HepG2 (cell line): Measurements from ENCODE around the gene SLC22A9. TPM values are rescaled to one million over a fixed set of nuclear protein-coding genes. Genes with fewer than 3 reads are reported as not detected.

ENCODE experiments used
- ATAC-seq: fragments of 200-7000 bp; cut with Tn5 transposase; 3 replicates; pipeline ENCODE4 v1.9.1; 2020; ENCODE audit warnings: mild to moderate bottlenecking, moderate library complexity
- BruUV-seq: library from RNA; stranded (reverse); fragments of 400-500 nt; replicated peaks from 2 replicates; lab custom pipeline; 2021; lab: Mats Ljungman, UMichigan
- CTCF ChIA-PET: fragments of 300-600 bp; formaldehyde crosslinking; extraction: SDS; loops from one replicate; lab custom pipeline; 2021; ENCODE audit warnings: low total read pairs, inconsistent platforms, low intra/inter-chr PET ratio; lab: Yijun Ruan, JAX
- POLR2A ChIA-PET: fragments of 350-600 bp; sonication (Branson Sonifier 250); formaldehyde crosslinking; loops from one replicate; lab custom pipeline; 2020; ENCODE audit warnings: antibody characterized with exemption, inconsistent platforms; lab: Yijun Ruan, JAX
- DNase-seq: peaks from one replicate; pipeline ENCODE4 v3.0.0-alpha.2; 2015; ENCODE audit warnings: low spot score
- FAIRE-seq: peaks from 3 replicates; lab custom pipeline; 2011; peaks lifted over from hg19 to GRCh38; lab: Jason Lieb, UNC
- H2AFZ ChIP-seq: one replicate; pipeline ENCODE4 v1.6.1; 2011; ENCODE audit warnings: low read length, inconsistent platforms
- H3K27ac ChIP-seq: fragments of 300-600 bp; 3 replicates; pipeline ENCODE4 v1.8.0; 2011; ENCODE audit warnings: mixed run types, mild to moderate bottlenecking, mixed read lengths, low read length, inconsistent platforms; ENCODE audit not compliant: insufficient read depth; ENCODE audit errors: extremely low read length
- H3K27me3 ChIP-seq, 2 experiments: fragments of 200-600 bp in 1 of 2; 2 replicates in 1 of 2; 3 replicates in 1 of 2; pipeline versions ENCODE4 v1.6.0 to v1.8.0; 2011; ENCODE audit warnings: low read length in 2 of 2, mild to moderate bottlenecking in 2 of 2, moderate library complexity in 2 of 2, inconsistent platforms in 1 of 2; ENCODE audit not compliant: insufficient read depth in 2 of 2, control insufficient read depth in 1 of 2
- H3K36me3 ChIP-seq, 2 experiments: fragments of 200-600 bp in 1 of 2; replicated peaks in 1 of 2; 2 replicates in 1 of 2; 3 replicates in 1 of 2; pipeline versions ENCODE4 v1.5.1 to v1.8.0; 2011; ENCODE audit warnings: low read length in 2 of 2, inconsistent platforms in 1 of 2; ENCODE audit not compliant: insufficient read depth in 2 of 2, control insufficient read depth in 1 of 2
- H3K4me1 ChIP-seq: 2 replicates; pipeline ENCODE4 v1.5.1; 2012; ENCODE audit warnings: low read length, inconsistent platforms; ENCODE audit not compliant: insufficient read depth
- H3K4me2 ChIP-seq: 2 replicates; pipeline ENCODE4 v1.6.0; 2011; ENCODE audit warnings: low read depth, low read length, inconsistent platforms
- H3K4me3 ChIP-seq, 3 experiments: fragments of 200-600 bp in 1 of 3; sonication (generic), shearing (Covaris generic) in 1 of 3; replicated peaks in 1 of 3; 2 replicates each; pipeline ENCODE4 v1.5.1; 2011 to 2016; ENCODE audit warnings: low read length in 3 of 3, inconsistent platforms in 2 of 3, low read depth in 2 of 3, mild to moderate bottlenecking in 2 of 3, control low read depth in 1 of 3, mixed read lengths in 1 of 3; ENCODE audit not compliant: insufficient read depth in 1 of 3
- H3K79me2 ChIP-seq: one replicate; pipeline ENCODE4 v1.6.1; 2011; ENCODE audit warnings: low read length, inconsistent platforms; ENCODE audit not compliant: insufficient read depth
- H3K9ac ChIP-seq: 2 replicates; pipeline ENCODE4 v1.6.0; 2011; ENCODE audit warnings: mild to moderate bottlenecking, low read depth, low read length, inconsistent platforms; ENCODE audit not compliant: insufficient read depth
- H3K9me3 ChIP-seq: 2 replicates; pipeline ENCODE4 v1.5.1; 2012; ENCODE audit warnings: mild to moderate bottlenecking, low read length
- H4K20me1 ChIP-seq: 2 replicates; pipeline ENCODE4 v1.6.0; 2011; ENCODE audit warnings: inconsistent platforms, mild to moderate bottlenecking, low read length, moderate library complexity; ENCODE audit not compliant: insufficient read depth
- ARHGAP35 ChIP-seq: sonication (generic); formaldehyde crosslinking; IDR thresholded peaks from 2 replicates; pipeline ENCODE4 v1.9.0; 2022; ENCODE audit warnings: mild to moderate bottlenecking, inconsistent platforms, moderate library complexity, missing genetic modification reagents, borderline replicate concordance
- ATM ChIP-seq: fragments of 450-650 bp; IDR thresholded peaks from 2 replicates; pipeline ENCODE4 v1.7.1; 2017; ENCODE audit warnings: mild to moderate bottlenecking, borderline replicate concordance
- EED ChIP-seq: sonication (generic); formaldehyde crosslinking; IDR thresholded peaks from 2 replicates; pipeline ENCODE4 v1.5.0; 2020; ENCODE audit warnings: mild to moderate bottlenecking, missing genetic modification reagents
- HMG20A ChIP-seq: IDR thresholded peaks from 2 replicates; pipeline ENCODE4 v1.6.1; 2016; ENCODE audit warnings: borderline replicate concordance
- HNRNPK ChIP-seq: fragments of 200-400 bp; formaldehyde crosslinking; IDR thresholded peaks from 2 replicates; pipeline ENCODE4 v1.6.1; 2018; ENCODE audit warnings: low read length, low read depth, moderate library complexity, mild to moderate bottlenecking; ENCODE audit not compliant: poor library complexity, severe bottlenecking
- HOXA5 ChIP-seq: sonication (generic); formaldehyde crosslinking; IDR thresholded peaks from 2 replicates; pipeline ENCODE4 v1.4.0; 2020; ENCODE audit warnings: missing genetic modification reagents
- NFRKB ChIP-seq: fragments of 450-650 bp; IDR thresholded peaks from 2 replicates; pipeline ENCODE4 v1.6.1; 2017
- NR2F2 ChIP-seq: IDR thresholded peaks from 2 replicates; pipeline ENCODE4 v1.6.1; 2012; ENCODE audit warnings: low read depth, inconsistent platforms, borderline replicate concordance
- POLR2AphosphoS2 ChIP-seq: IDR thresholded peaks from 2 replicates; pipeline ENCODE4 v1.6.1; 2011; ENCODE audit warnings: low read depth, low read length, improper control_type of control experiment
- ZFP36L1 ChIP-seq: sonication (generic); formaldehyde crosslinking; IDR thresholded peaks from 2 replicates; pipeline ENCODE4 v1.8.0; 2022; ENCODE audit warnings: mild to moderate bottlenecking, missing genetic modification reagents, moderate library complexity
- WGBS: methylation state at CpG from one replicate; pipeline ENCODE4 v1.1.6; 2017; ENCODE audit warnings: low lambda C conversion rate; 5-methylcytosine and 5-hydroxymethylcytosine counted together
- in situ Hi-C: cut with HindIII; loops from 2 replicates; pipeline ENCODE4 v1.10.0; 2017; ENCODE audit warnings: low pct_unique_long_range_greater_than_20kb; ENCODE audit not compliant: extremely low pct_ligation_motif_present
- intact Hi-C: fragments of 100-400 bp; cut with micrococcal nuclease; formaldehyde crosslinking; loops from one replicate; pipeline ENCODE4 v1.10.0; 2022; ENCODE audit not compliant: unreplicated experiment
- polyA plus RNA-seq, 8 experiments: library from polyadenylated mRNA; depleted of rRNA in 3 of 8; stranded (reverse) in 7 of 8; unstranded in 1 of 8; fragments of >200 nt; fragmentation: Illumina TruSeq in 4 of 8; extraction: Trizol in 4 of 8; gene quantifications; 2 replicates each; pipeline versions ENCODE4 v1.2.1 to v1.2.3, GENCODE V29; 2011 to 2016; ENCODE audit warnings: low read depth in 4 of 8, missing spikeins in 1 of 8, mixed read lengths in 1 of 8; ENCODE audit not compliant: insufficient read depth in 1 of 8
- total RNA-seq, 5 experiments: library from RNA; depleted of rRNA; stranded (reverse); fragments of >200 nt; fragmentation: Illumina TruSeq; extraction: Trizol; gene quantifications; 2 replicates each; pipeline ENCODE4 v1.2.3, GENCODE V29; 2016; ENCODE audit warnings: low read depth in 1 of 5
- TF ChIP-seq, protein P1 (sequence below): sonication (generic); formaldehyde crosslinking; IDR thresholded peaks from 2 replicates; pipeline ENCODE4 v1.8.1; 2022; ENCODE audit warnings: mild to moderate bottlenecking, missing genetic modification reagents
- TF ChIP-seq, protein P2 (sequence below): sonication (generic); formaldehyde crosslinking; IDR thresholded peaks from 2 replicates; pipeline ENCODE4 v1.4.0; 2020; ENCODE audit warnings: missing genetic modification reagents, borderline replicate concordance
- TF ChIP-seq, protein P3 (sequence below): sonication (generic); formaldehyde crosslinking; IDR thresholded peaks from 2 replicates; pipeline ENCODE4 v1.4.0; 2020; ENCODE audit warnings: missing genetic modification reagents

Gene SLC22A9
- total and polyA plus RNA-seq, 2 of the 13 experiments (the other 11 are each of a cell fraction or from before 2014, with no cell fraction given): 4.0 to 11.7 TPM

DNA sequence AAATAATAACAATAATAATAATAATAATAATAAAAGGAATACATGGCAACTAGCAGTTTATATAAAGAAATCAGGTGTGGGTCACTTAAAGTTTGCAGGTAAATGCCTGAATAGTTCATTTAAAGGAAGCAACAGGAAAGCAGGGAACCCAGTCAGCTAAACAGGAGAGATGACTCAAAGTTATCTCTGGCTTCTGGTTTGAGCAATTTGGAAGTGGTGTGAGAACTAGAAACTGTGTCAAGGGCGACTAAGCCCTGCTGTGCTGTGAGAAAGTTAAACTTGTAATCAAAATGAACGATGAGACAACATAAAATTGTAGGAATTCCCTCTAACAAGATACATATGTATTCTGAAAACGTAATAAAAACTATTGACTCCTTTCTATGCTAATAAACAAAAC, 35.5 kb downstream of the SLC22A9 start:
- WGBS: 95% methylated on average over 3 of the region's 3 CpGs
- BruUV-seq: no TSS peak
- ChIA-PET CTCF (no interaction called here), POLR2A (no interaction called here)
- no peak for FAIRE-seq
- H3K9ac ChIP-seq: no peak overlapping the region
- no peak for ATAC-seq
- no peaks in the 10 kb centered on the region for H3K79me2 ChIP-seq
- no peak for DNase-seq
- intact Hi-C loops: no loop called here
- peak overlapping the region; percentile 58 for H3K27ac ChIP-seq
- no peaks in the 10 kb centered on the region; a peak in 1 of 5 replicates for H3K36me3 ChIP-seq
- peaks cover 18% of the 10 kb centered on the region for H3K4me1 ChIP-seq
- no peak overlapping the region for H2AFZ ChIP-seq
- H3K9me3 ChIP-seq: no peaks in the 10 kb centered on the region
- no peak overlapping the region for H3K4me2 ChIP-seq
- H4K20me1 ChIP-seq: no peaks in the 10 kb centered on the region
- in situ Hi-C loops: no loop called here
- H3K4me3 ChIP-seq: no peak overlapping the region
- TF ChIP-seq NR2F2 (no peak), HOXA5 (CRISPR knock-in tag) (no peak), EED (CRISPR knock-in tag) (no peak), NFRKB (no peak), ATM (no peak), POLR2AphosphoS2 (no peak), HMG20A (CRISPR knock-in tag) (no peak), ARHGAP35 (CRISPR knock-in tag) (no peak), ZFP36L1 (CRISPR knock-in tag) (no peak), HNRNPK (no peak)
- TF ChIP-seq, protein P1, sequence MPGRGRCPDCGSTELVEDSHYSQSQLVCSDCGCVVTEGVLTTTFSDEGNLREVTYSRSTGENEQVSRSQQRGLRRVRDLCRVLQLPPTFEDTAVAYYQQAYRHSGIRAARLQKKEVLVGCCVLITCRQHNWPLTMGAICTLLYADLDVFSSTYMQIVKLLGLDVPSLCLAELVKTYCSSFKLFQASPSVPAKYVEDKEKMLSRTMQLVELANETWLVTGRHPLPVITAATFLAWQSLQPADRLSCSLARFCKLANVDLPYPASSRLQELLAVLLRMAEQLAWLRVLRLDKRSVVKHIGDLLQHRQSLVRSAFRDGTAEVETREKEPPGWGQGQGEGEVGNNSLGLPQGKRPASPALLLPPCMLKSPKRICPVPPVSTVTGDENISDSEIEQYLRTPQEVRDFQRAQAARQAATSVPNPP (CRISPR knock-in tag): no peak
- TF ChIP-seq, protein P2, sequence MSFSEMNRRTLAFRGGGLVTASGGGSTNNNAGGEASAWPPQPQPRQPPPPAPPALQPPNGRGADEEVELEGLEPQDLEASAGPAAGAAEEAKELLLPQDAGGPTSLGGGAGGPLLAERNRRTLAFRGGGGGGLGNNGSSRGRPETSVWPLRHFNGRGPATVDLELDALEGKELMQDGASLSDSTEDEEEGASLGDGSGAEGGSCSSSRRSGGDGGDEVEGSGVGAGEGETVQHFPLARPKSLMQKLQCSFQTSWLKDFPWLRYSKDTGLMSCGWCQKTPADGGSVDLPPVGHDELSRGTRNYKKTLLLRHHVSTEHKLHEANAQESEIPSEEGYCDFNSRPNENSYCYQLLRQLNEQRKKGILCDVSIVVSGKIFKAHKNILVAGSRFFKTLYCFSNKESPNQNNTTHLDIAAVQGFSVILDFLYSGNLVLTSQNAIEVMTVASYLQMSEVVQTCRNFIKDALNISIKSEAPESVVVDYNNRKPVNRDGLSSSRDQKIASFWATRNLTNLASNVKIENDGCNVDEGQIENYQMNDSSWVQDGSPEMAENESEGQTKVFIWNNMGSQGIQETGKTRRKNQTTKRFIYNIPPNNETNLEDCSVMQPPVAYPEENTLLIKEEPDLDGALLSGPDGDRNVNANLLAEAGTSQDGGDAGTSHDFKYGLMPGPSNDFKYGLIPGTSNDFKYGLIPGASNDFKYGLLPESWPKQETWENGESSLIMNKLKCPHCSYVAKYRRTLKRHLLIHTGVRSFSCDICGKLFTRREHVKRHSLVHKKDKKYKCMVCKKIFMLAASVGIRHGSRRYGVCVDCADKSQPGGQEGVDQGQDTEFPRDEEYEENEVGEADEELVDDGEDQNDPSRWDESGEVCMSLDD (CRISPR knock-in tag): no peak
- TF ChIP-seq, protein P3, sequence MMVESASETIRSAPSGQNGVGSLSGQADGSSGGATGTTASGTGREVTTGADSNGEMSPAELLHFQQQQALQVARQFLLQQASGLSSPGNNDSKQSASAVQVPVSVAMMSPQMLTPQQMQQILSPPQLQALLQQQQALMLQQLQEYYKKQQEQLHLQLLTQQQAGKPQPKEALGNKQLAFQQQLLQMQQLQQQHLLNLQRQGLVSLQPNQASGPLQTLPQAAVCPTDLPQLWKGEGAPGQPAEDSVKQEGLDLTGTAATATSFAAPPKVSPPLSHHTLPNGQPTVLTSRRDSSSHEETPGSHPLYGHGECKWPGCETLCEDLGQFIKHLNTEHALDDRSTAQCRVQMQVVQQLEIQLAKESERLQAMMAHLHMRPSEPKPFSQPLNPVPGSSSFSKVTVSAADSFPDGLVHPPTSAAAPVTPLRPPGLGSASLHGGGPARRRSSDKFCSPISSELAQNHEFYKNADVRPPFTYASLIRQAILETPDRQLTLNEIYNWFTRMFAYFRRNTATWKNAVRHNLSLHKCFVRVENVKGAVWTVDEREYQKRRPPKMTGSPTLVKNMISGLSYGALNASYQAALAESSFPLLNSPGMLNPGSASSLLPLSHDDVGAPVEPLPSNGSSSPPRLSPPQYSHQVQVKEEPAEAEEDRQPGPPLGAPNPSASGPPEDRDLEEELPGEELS (CRISPR knock-in tag): no peak
- H3K27me3 ChIP-seq: no peaks in the 10 kb centered on the region
